ENCODE results near the gene SUPT20HL2. TPM values are rescaled to one million over a fixed set of nuclear protein-coding genes. Genes with fewer than 3 reads are reported as not detected.
A peak's percentile ranks its signal among the peaks of the same experiment; 100 is the strongest.

Gene SUPT20HL2
- polyA plus RNA-seq, 1 of the 3 experiments (the other 2 are of a cell fraction): not detected

DNA sequence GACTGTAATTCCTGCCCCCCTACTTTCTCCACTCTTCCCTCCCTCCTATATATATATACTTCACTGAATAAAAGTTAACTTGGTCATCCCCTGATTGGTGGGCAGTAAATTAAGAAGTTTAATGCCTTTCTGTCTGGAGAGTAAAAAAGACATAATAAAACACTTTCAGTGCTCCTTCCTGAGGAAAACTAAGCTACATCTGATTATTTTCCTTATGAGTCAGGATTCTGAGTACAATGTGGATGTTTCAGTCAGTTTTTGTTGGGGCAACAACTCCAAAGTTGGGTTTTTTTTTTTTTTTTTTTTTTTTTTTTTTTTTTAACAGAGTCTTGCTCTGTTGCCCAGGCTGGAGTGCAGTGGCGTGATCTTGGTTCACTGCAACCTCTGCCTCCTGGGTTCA is 22.0 kb upstream of the SUPT20HL2 start (continued):
- TF ChIP-seq RAD21 (IDR thresholded peaks at IDR 0.05; ENCODE audit: low read length) (no peak), NFIC (IDR thresholded peaks at IDR 0.05; ENCODE audit: borderline replicate concordance) (no peak), JUND (IDR thresholded peaks at IDR 0.05) (no peak), MXI1 (IDR thresholded peaks at IDR 0.05; ENCODE audit: low read depth, low read length) (no peak)
- TF ChIP-seq, protein P1, sequence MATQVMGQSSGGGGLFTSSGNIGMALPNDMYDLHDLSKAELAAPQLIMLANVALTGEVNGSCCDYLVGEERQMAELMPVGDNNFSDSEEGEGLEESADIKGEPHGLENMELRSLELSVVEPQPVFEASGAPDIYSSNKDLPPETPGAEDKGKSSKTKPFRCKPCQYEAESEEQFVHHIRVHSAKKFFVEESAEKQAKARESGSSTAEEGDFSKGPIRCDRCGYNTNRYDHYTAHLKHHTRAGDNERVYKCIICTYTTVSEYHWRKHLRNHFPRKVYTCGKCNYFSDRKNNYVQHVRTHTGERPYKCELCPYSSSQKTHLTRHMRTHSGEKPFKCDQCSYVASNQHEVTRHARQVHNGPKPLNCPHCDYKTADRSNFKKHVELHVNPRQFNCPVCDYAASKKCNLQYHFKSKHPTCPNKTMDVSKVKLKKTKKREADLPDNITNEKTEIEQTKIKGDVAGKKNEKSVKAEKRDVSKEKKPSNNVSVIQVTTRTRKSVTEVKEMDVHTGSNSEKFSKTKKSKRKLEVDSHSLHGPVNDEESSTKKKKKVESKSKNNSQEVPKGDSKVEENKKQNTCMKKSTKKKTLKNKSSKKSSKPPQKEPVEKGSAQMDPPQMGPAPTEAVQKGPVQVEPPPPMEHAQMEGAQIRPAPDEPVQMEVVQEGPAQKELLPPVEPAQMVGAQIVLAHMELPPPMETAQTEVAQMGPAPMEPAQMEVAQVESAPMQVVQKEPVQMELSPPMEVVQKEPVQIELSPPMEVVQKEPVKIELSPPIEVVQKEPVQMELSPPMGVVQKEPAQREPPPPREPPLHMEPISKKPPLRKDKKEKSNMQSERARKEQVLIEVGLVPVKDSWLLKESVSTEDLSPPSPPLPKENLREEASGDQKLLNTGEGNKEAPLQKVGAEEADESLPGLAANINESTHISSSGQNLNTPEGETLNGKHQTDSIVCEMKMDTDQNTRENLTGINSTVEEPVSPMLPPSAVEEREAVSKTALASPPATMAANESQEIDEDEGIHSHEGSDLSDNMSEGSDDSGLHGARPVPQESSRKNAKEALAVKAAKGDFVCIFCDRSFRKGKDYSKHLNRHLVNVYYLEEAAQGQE (IDR thresholded peaks at IDR 0.05; ENCODE audit: low read depth, low read length): no peak

DNA sequence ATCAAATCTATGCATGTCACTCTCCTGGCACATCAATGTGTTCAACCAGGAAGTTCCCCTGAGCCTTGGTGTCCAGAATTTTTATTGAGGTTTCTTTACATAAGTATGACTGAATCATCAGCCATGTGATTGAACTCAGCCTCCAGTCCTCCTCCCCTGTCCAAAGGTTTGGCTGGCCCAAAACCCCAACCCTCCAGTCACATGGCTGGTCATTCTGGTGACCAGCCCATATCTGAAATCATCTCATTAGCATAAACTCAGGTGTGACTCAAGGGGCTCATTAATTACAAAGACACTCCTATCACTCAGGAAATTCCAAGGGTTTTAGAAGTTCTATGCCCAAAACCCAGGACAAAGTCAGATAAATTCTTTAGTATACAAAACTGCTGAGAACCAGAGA is 20.6 kb upstream of the SUPT20HL2 start:
- H2AFZ ChIP-seq (ENCODE audit: low read depth): no peak overlapping the region
- H3F3A ChIP-seq (replicated peaks; ENCODE audit: insufficient read depth): no peaks in the 10 kb centered on the region
- no peaks in the 10 kb centered on the region for H3K36me3 ChIP-seq (replicated peaks in 1 of 2; ENCODE audit: control insufficient read depth in 1 of 2, insufficient read depth in 2 of 2, low read length in 1 of 2)
- POLR2A ChIA-PET: no interaction called here
- H3K4me2 ChIP-seq: no peak overlapping the region
- no peak overlapping the region for H3K4me3 ChIP-seq (ENCODE audit: low read depth in 2 of 2, low read length in 1 of 2)
- H3K9me2 ChIP-seq: no peaks in the 10 kb centered on the region
- H3K27ac ChIP-seq (ENCODE audit: low read depth in 2 of 2, low read length in 1 of 2): peak overlapping the region in 1 of 2 experiments; percentile 46; a peak in 1 of 4 replicates
- no peaks in the 10 kb centered on the region for H3K27me3 ChIP-seq (ENCODE audit: insufficient read depth)
- CTCF ChIA-PET: no interaction called here
- no peaks in the 10 kb centered on the region for H4K20me1 ChIP-seq (ENCODE audit: insufficient read depth)
- no peaks in the 10 kb centered on the region; a peak in 1 of 4 replicates for H3K4me1 ChIP-seq (ENCODE audit: control insufficient read depth in 1 of 2, insufficient read depth in 2 of 2, low read depth in 1 of 2, low read length in 1 of 2)
- DNase-seq: no peak
- TF ChIP-seq FOSL2 (IDR thresholded peaks at IDR 0.05; ENCODE audit: borderline replicate concordance, low read depth): no peak
- TF ChIP-seq SIN3A (IDR thresholded peaks at IDR 0.05; ENCODE audit: borderline replicate concordance, low read depth, low read length): no peak
- no peak for TF ChIP-seq RCOR1 (IDR thresholded peaks at IDR 0.05; ENCODE audit: low read length)
- no peak for TF ChIP-seq MEF2A (IDR thresholded peaks at IDR 0.05; ENCODE audit: borderline replicate concordance, low read depth)
- no peaks in the 10 kb centered on the region for H3K9me3 ChIP-seq
- no peak overlapping the region for H3K9ac ChIP-seq
- H3K79me2 ChIP-seq (ENCODE audit: insufficient read depth): no peaks in the 10 kb centered on the region

DNA sequence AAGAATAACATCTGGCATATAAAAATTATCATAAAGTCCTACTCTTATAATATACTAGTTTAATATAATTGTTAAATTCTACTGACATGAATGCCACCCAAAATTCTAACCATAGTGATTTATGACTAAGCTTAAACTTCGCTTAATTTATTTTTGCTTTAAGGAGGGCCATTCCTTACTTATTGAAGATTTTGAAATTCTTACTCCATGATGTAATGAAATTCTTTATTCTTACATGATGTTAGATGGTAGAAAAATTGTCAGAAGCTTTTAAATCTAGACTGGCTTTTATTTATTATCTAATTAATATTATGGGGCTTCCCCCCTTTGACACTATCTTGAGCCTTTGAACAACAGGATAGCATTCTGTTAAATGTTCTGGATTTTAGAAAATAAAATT is 19.5 kb upstream of the SUPT20HL2 start:
- Histone ChIP-seq H3K4me2 (no peak overlapping the region), H2AFZ (ENCODE audit: low read depth) (no peak overlapping the region), H3K36me3 (replicated peaks in 1 of 2; ENCODE audit: control insufficient read depth in 1 of 2, insufficient read depth in 2 of 2, low read length in 1 of 2) (no peaks in the 10 kb centered on the region), H3K27me3 (ENCODE audit: insufficient read depth) (no peaks in the 10 kb centered on the region), H3K4me1 (ENCODE audit: control insufficient read depth in 1 of 2, insufficient read depth in 2 of 2, low read depth in 1 of 2, low read length in 1 of 2) (no peaks in the 10 kb centered on the region; a peak in 1 of 4 replicates), H3K9me3 (no peaks in the 10 kb centered on the region), H4K20me1 (ENCODE audit: insufficient read depth) (no peaks in the 10 kb centered on the region), H3K27ac (ENCODE audit: low read depth in 2 of 2, low read length in 1 of 2) (peak overlapping the region in 1 of 2 experiments; percentile 46; a peak in 2 of 4 replicates), H3K9me2 (no peaks in the 10 kb centered on the region), H3F3A (replicated peaks; ENCODE audit: insufficient read depth) (no peaks in the 10 kb centered on the region), H3K9ac (no peak overlapping the region), H3K79me2 (ENCODE audit: insufficient read depth) (no peaks in the 10 kb centered on the region), H3K4me3 (ENCODE audit: low read depth in 2 of 2, low read length in 1 of 2) (no peak overlapping the region)
- POLR2A ChIA-PET: no interaction called here
- CTCF ChIA-PET: interaction anchor here (0.6 kb wide), 1 partner anchor 1387 kb away, joined by 4 read pairs; no protein-coding TSS in a partner anchor
- TF ChIP-seq, protein P2, sequence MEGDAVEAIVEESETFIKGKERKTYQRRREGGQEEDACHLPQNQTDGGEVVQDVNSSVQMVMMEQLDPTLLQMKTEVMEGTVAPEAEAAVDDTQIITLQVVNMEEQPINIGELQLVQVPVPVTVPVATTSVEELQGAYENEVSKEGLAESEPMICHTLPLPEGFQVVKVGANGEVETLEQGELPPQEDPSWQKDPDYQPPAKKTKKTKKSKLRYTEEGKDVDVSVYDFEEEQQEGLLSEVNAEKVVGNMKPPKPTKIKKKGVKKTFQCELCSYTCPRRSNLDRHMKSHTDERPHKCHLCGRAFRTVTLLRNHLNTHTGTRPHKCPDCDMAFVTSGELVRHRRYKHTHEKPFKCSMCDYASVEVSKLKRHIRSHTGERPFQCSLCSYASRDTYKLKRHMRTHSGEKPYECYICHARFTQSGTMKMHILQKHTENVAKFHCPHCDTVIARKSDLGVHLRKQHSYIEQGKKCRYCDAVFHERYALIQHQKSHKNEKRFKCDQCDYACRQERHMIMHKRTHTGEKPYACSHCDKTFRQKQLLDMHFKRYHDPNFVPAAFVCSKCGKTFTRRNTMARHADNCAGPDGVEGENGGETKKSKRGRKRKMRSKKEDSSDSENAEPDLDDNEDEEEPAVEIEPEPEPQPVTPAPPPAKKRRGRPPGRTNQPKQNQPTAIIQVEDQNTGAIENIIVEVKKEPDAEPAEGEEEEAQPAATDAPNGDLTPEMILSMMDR (IDR thresholded peaks at IDR 0.05): no peak
- TF ChIP-seq FOSL2 (IDR thresholded peaks at IDR 0.05; ENCODE audit: borderline replicate concordance, low read depth) (no peak), POLR2AphosphoS5 (IDR thresholded peaks at IDR 0.05; ENCODE audit: low read depth, low read length) (no peak), GATA2 (CRISPR knock-in tag; IDR thresholded peaks at IDR 0.05) (no peak), TEAD4 (IDR thresholded peaks at IDR 0.05; ENCODE audit: borderline replicate concordance, insufficient read depth) (no peak)
- no peak for DNase-seq
- WGBS (ENCODE audit: low lambda C conversion rate): 22% methylated on average over 1 of the region's 1 CpG

All from SK-N-SH (cell line).